GM19023 (cell line): Measurements from ENCODE around the gene ATP5MC3.
"Not testable (repeated sequence)": the region's sequence is repeated elsewhere in the genome, so short reads cannot be mapped to it uniquely, and the experiment has no call there.

Source experiments
- ATAC-seq: cut with Tn5 transposase; IDR thresholded peaks from one replicate; pipeline ENCODE4 v1.9.1; 2021; ENCODE audit warnings: mild to moderate bottlenecking, moderate library complexity; ENCODE audit not compliant: unreplicated experiment

Gene ATP5MC3

GRCh38 chr2:175181104-175181876 lies at the start of gene ATP5MC3:
Gene ATP5MC3, minus strand, starts transcription at chr2:175181710. Its CDS starts 317 bp downstream, at chr2:175181393.
- ATAC-seq, result peak; percentile 84

GRCh38 chr2:175228601-175229000 lies 47.1 kb upstream of the ATP5MC3 start:
- not testable (repeated sequence) for ATAC-seq

GRCh38 chr2:175228179-175228578 lies 46.7 kb upstream of the ATP5MC3 start:
- no peak for ATAC-seq

- ATAC-seq, result no peak
Observed at GRCh38 chr2:175227393-175227792, 45.9 kb upstream of the ATP5MC3 start.

- no peak for ATAC-seq
Observed at GRCh38 chr2:175220075-175220474, 38.6 kb upstream of the ATP5MC3 start.

GRCh38 chr2:175218551-175218950 lies 37.0 kb upstream of the ATP5MC3 start:
- no peak for ATAC-seq

- ATAC-seq, result no peak
Observed at GRCh38 chr2:175207741-175208438, 26.4 kb upstream of the ATP5MC3 start.

- no peak for ATAC-seq
Observed at GRCh38 chr2:175206866-175207265, 25.4 kb upstream of the ATP5MC3 start.

- no peak for ATAC-seq
Observed at GRCh38 chr2:175205523-175205922, 24.0 kb upstream of the ATP5MC3 start.

GRCh38 chr2:175203621-175204496 lies 22.3 kb upstream of the ATP5MC3 start:
- ATAC-seq, result peak; percentile 80

- no peak for ATAC-seq
Observed at GRCh38 chr2:175195012-175195411, 13.5 kb upstream of the ATP5MC3 start.

- no peak for ATAC-seq
Observed at GRCh38 chr2:175188761-175189160, 7.3 kb upstream of the ATP5MC3 start.

- peak; percentile 67 for ATAC-seq
Observed at GRCh38 chr2:175187378-175187777, 5.9 kb upstream of the ATP5MC3 start.

GRCh38 chr2:175183674-175184073 lies 2.2 kb upstream of the ATP5MC3 start:
- ATAC-seq, result no peak

GRCh38 chr2:175181877-175182308 lies 383 bp upstream of the ATP5MC3 start:
- ATAC-seq, result no peak

GRCh38 chr2:175180701-175181103 lies 808 bp downstream of the ATP5MC3 start:
- ATAC-seq, result peak; percentile 55

GRCh38 chr2:175176624-175177023 lies 4.9 kb downstream of the ATP5MC3 start:
- no peak for ATAC-seq

GRCh38 chr2:175175896-175176295 lies 5.6 kb downstream of the ATP5MC3 start:
- ATAC-seq, result no peak

- ATAC-seq, result no peak
Observed at GRCh38 chr2:175175320-175175719, 6.2 kb downstream of the ATP5MC3 start.

- no peak for ATAC-seq
Observed at GRCh38 chr2:175170659-175171304, 10.7 kb downstream of the ATP5MC3 start.

GRCh38 chr2:175169191-175169590 lies 12.3 kb downstream of the ATP5MC3 start:
- ATAC-seq, result no peak
